Dendritic cell treated with granulocyte-macrophage colony-stimulating factor and Interleukin-4, amounts not matched to agents 40 ng/mL and 50 ng/mL, for 4 days (primary cell): ENCODE measurements around the gene PAX8.
"Not testable (repeated sequence)": the region's sequence is repeated elsewhere in the genome, so short reads cannot be mapped to it uniquely, and the experiment has no call there.

Experiments used
- H3K27ac Mint-ChIP-seq: one replicate; pipeline ENCODE4 v1.8.0; 2022; ENCODE audit warnings: mild to moderate bottlenecking, mixed read lengths
- H3K27me3 Mint-ChIP-seq: one replicate; pipeline ENCODE4 v1.8.0; 2022; ENCODE audit warnings: mild to moderate bottlenecking, mixed read lengths
- H3K36me3 Mint-ChIP-seq: one replicate; pipeline ENCODE4 v1.8.0; 2022; ENCODE audit warnings: low read depth, mixed read lengths
- H3K4me1 Mint-ChIP-seq: one replicate; pipeline ENCODE4 v1.8.0; 2022; ENCODE audit warnings: low read depth, mixed read lengths
- H3K4me3 Mint-ChIP-seq: one replicate; pipeline ENCODE4 v1.8.0; 2022; ENCODE audit warnings: mild to moderate bottlenecking, moderate library complexity, mixed read lengths
- H3K9me3 Mint-ChIP-seq: one replicate; pipeline ENCODE4 v1.8.0; 2022; ENCODE audit warnings: mixed read lengths
- intact Hi-C: fragments of 100-400 bp; cut with micrococcal nuclease; formaldehyde crosslinking; loops from one replicate; pipeline ENCODE4 v1.15.0; 2022

Gene PAX8

GRCh38 chr2:113305749-113306148 is 27.0 kb upstream of the PAX8 start:
- intact Hi-C loops, H3K9me3 Mint-ChIP-seq, H3K4me3 Mint-ChIP-seq, H3K36me3 Mint-ChIP-seq: not testable (repeated sequence)
- Mint-ChIP-seq H3K27ac (peak overlapping the region; percentile 42), H3K4me1 (peaks cover 12% of the 10 kb centered on the region), H3K27me3 (peaks cover 13% of the 10 kb centered on the region)

- H3K4me1 Mint-ChIP-seq: peaks cover 9% of the 10 kb centered on the region
- no peak overlapping the region for H3K4me3 Mint-ChIP-seq
- H3K27ac Mint-ChIP-seq: no peak overlapping the region
- intact Hi-C loops: no loop called here
- H3K27me3 Mint-ChIP-seq: peaks cover 13% of the 10 kb centered on the region
- H3K9me3 Mint-ChIP-seq: no peaks in the 10 kb centered on the region
- no peaks in the 10 kb centered on the region for H3K36me3 Mint-ChIP-seq
Observed at GRCh38 chr2:113305146-113305545, 26.4 kb upstream of the PAX8 start.

- intact Hi-C loops: no loop called here
- H3K27ac Mint-ChIP-seq: no peak overlapping the region
- H3K27me3 Mint-ChIP-seq: peaks cover 13% of the 10 kb centered on the region
Observed at GRCh38 chr2:113304702-113305101, 26.0 kb upstream of the PAX8 start.

GRCh38 chr2:113302216-113302980 is 23.7 kb upstream of the PAX8 start:
- H3K4me3 Mint-ChIP-seq, H3K27me3 Mint-ChIP-seq, intact Hi-C loops, H3K36me3 Mint-ChIP-seq, H3K27ac Mint-ChIP-seq, H3K9me3 Mint-ChIP-seq, H3K4me1 Mint-ChIP-seq: not testable (repeated sequence)

More at GRCh38 chr2:113304702-113305101, 26.0 kb upstream of the PAX8 start:
- H3K9me3 Mint-ChIP-seq: no peaks in the 10 kb centered on the region
- no peaks in the 10 kb centered on the region for H3K36me3 Mint-ChIP-seq
- peaks cover 5% of the 10 kb centered on the region for H3K4me1 Mint-ChIP-seq
- H3K4me3 Mint-ChIP-seq: no peak overlapping the region

GRCh38 chr2:113300281-113300680 is 21.6 kb upstream of the PAX8 start:
- H3K27ac Mint-ChIP-seq: no peak overlapping the region
- H3K9me3 Mint-ChIP-seq: no peaks in the 10 kb centered on the region
- H3K27me3 Mint-ChIP-seq: no peaks in the 10 kb centered on the region
- peaks cover 5% of the 10 kb centered on the region for H3K4me1 Mint-ChIP-seq
- intact Hi-C loops: no loop called here
- no peaks in the 10 kb centered on the region for H3K36me3 Mint-ChIP-seq
- no peak overlapping the region for H3K4me3 Mint-ChIP-seq

- Mint-ChIP-seq H3K4me3 (no peak overlapping the region), H3K27ac (no peak overlapping the region), H3K4me1 (peaks cover 5% of the 10 kb centered on the region), H3K36me3 (no peaks in the 10 kb centered on the region), H3K27me3 (peaks cover 6% of the 10 kb centered on the region), H3K9me3 (no peaks in the 10 kb centered on the region)
- intact Hi-C loops: no loop called here
Observed at GRCh38 chr2:113298176-113298575, 19.5 kb upstream of the PAX8 start.

GRCh38 chr2:113297590-113297989 is 18.9 kb upstream of the PAX8 start:
- H3K27me3 Mint-ChIP-seq: peaks cover 12% of the 10 kb centered on the region
- H3K9me3 Mint-ChIP-seq, H3K36me3 Mint-ChIP-seq, H3K4me1 Mint-ChIP-seq, H3K4me3 Mint-ChIP-seq, H3K27ac Mint-ChIP-seq, intact Hi-C loops: not testable (repeated sequence)

- H3K4me3 Mint-ChIP-seq: no peak overlapping the region
- H3K9me3 Mint-ChIP-seq: no peaks in the 10 kb centered on the region
Observed at GRCh38 chr2:113291191-113291590, 12.5 kb upstream of the PAX8 start.

GRCh38 chr2:113288674-113289149 is 10.0 kb upstream of the PAX8 start:
- intact Hi-C loops, H3K36me3 Mint-ChIP-seq, H3K4me3 Mint-ChIP-seq, H3K4me1 Mint-ChIP-seq, H3K9me3 Mint-ChIP-seq, H3K27ac Mint-ChIP-seq: not testable (repeated sequence)
- peaks cover 44% of the 10 kb centered on the region for H3K27me3 Mint-ChIP-seq

More at GRCh38 chr2:113291191-113291590, 12.5 kb upstream of the PAX8 start:
- intact Hi-C loops: no loop called here
- H3K4me1 Mint-ChIP-seq: no peaks in the 10 kb centered on the region
- H3K36me3 Mint-ChIP-seq: no peaks in the 10 kb centered on the region
- H3K27me3 Mint-ChIP-seq: peaks cover 46% of the 10 kb centered on the region
- no peak overlapping the region for H3K27ac Mint-ChIP-seq

GRCh38 chr2:113288117-113288673 is 9.5 kb upstream of the PAX8 start:
- not testable (repeated sequence) for H3K4me1 Mint-ChIP-seq, H3K27ac Mint-ChIP-seq, H3K9me3 Mint-ChIP-seq

GRCh38 chr2:113285816-113286215 is 7.1 kb upstream of the PAX8 start:
- intact Hi-C loops: no loop called here
- Mint-ChIP-seq H3K4me3 (no peak overlapping the region), H3K4me1 (peaks cover 14% of the 10 kb centered on the region), H3K36me3 (no peaks in the 10 kb centered on the region), H3K27me3 (peaks cover 16% of the 10 kb centered on the region), H3K27ac (no peak overlapping the region), H3K9me3 (no peaks in the 10 kb centered on the region)

More at GRCh38 chr2:113288117-113288673, 9.5 kb upstream of the PAX8 start:
- peaks cover 40% of the 10 kb centered on the region for H3K27me3 Mint-ChIP-seq
- H3K36me3 Mint-ChIP-seq, H3K4me3 Mint-ChIP-seq, intact Hi-C loops: not testable (repeated sequence)

GRCh38 chr2:113284999-113285398 is 6.3 kb upstream of the PAX8 start:
- Mint-ChIP-seq H3K27me3 (peaks cover 13% of the 10 kb centered on the region), H3K4me1 (peaks cover 14% of the 10 kb centered on the region)
- H3K4me3 Mint-ChIP-seq, H3K36me3 Mint-ChIP-seq, intact Hi-C loops, H3K27ac Mint-ChIP-seq, H3K9me3 Mint-ChIP-seq: not testable (repeated sequence)

GRCh38 chr2:113284476-113284875 is 5.8 kb upstream of the PAX8 start:
- peaks cover 18% of the 10 kb centered on the region for H3K27me3 Mint-ChIP-seq
- H3K4me1 Mint-ChIP-seq: peaks cover 14% of the 10 kb centered on the region
- H3K4me3 Mint-ChIP-seq: no peak overlapping the region
- no peaks in the 10 kb centered on the region for H3K9me3 Mint-ChIP-seq
- no peaks in the 10 kb centered on the region for H3K36me3 Mint-ChIP-seq
- intact Hi-C loops: no loop called here
- H3K27ac Mint-ChIP-seq: no peak overlapping the region

GRCh38 chr2:113283704-113284284 is 5.1 kb upstream of the PAX8 start:
- H3K27me3 Mint-ChIP-seq: peaks cover 25% of the 10 kb centered on the region
- H3K36me3 Mint-ChIP-seq: no peaks in the 10 kb centered on the region
- intact Hi-C loops: no loop called here
- H3K9me3 Mint-ChIP-seq: no peaks in the 10 kb centered on the region
- no peak overlapping the region for H3K27ac Mint-ChIP-seq
- no peak overlapping the region for H3K4me3 Mint-ChIP-seq
- H3K4me1 Mint-ChIP-seq: peaks cover 14% of the 10 kb centered on the region
